ENCODE measurements around the gene GPR55. TPM values are rescaled to one million over a fixed set of nuclear protein-coding genes. Genes with fewer than 3 reads are reported as not detected.
"Not testable (repeated sequence)": the region's sequence is repeated elsewhere in the genome, so short reads cannot be mapped to it uniquely, and the experiment has no call there.

GPR55 gene
- under 1 TPM in 2 of 4 donors, not detected in 2; 0.18 to 0.20 TPM for total RNA-seq
- polyA plus RNA-seq, result not detected
- long read RNA-seq, donor 1, result 0 reads
- long read RNA-seq, donor 2, result 0 reads
- long read RNA-seq, donor 3, result 0 reads
- long read RNA-seq, donor 4, result 0 reads

GRCh38 chr2:230924470-230925341 lies at the start of gene GPR55:
TSS of gene GPR55 (minus strand) at chr2:230925242. CDS start at chr2:230910962, 14,280 bp downstream.
- peak in 1 of 2 donors; percentile 13 for ATAC-seq
- WGBS, result 66% methylated on average over 26 of the region's 26 CpGs
- H3K27me3 ChIP-seq (ENCODE audit: control insufficient read depth, insufficient read depth), result no peaks in the 10 kb centered on the region
- intact Hi-C loops (cut with DNase I), result no loop called here
- DNase-seq, result peak in 2 of 3 donors; percentile 17 to 61
- no peaks in the 10 kb centered on the region for H3K9me3 ChIP-seq (ENCODE audit: control insufficient read depth, low read length)
- no peak within 1 kb of the TSS for H3K27ac ChIP-seq (ENCODE audit: low read length)
- no peak within 1 kb of the TSS for H3K4me3 ChIP-seq (ENCODE audit: low read length)
- no peaks in the 10 kb centered on the region for H3K4me1 ChIP-seq (ENCODE audit: control insufficient read depth, insufficient read depth, low read length)

- intact Hi-C loops (cut with DNase I), result no loop called here
- ATAC-seq (no peak), DNase-seq (no peak)
- H3K9me3 ChIP-seq (ENCODE audit: control insufficient read depth, low read length), result no peaks in the 10 kb centered on the region
- no peaks in the 10 kb centered on the region for H3K27me3 ChIP-seq (ENCODE audit: control insufficient read depth, insufficient read depth)
- H3K4me3 ChIP-seq (ENCODE audit: low read length), result no peak overlapping the region
- 82% methylated on average over 17 of the region's 17 CpGs for WGBS
- no peaks in the 10 kb centered on the region for H3K4me1 ChIP-seq (ENCODE audit: control insufficient read depth, insufficient read depth, low read length)
- H3K27ac ChIP-seq (ENCODE audit: low read length), result no peak overlapping the region
Observed at GRCh38 chr2:230974096-230974913, 49.3 kb upstream of the GPR55 start.

GRCh38 chr2:230972046-230972445 lies 47.0 kb upstream of the GPR55 start:
- no peak for DNase-seq
- 82% methylated on average over 5 of the region's 5 CpGs for WGBS
- intact Hi-C loops (cut with DNase I), result no loop called here
- Histone ChIP-seq H3K27me3 (ENCODE audit: control insufficient read depth, insufficient read depth) (no peaks in the 10 kb centered on the region), H3K27ac (ENCODE audit: low read length) (no peak overlapping the region), H3K4me3 (ENCODE audit: low read length) (no peak overlapping the region), H3K4me1 (ENCODE audit: control insufficient read depth, insufficient read depth, low read length) (no peaks in the 10 kb centered on the region), H3K9me3 (ENCODE audit: control insufficient read depth, low read length) (no peaks in the 10 kb centered on the region)
- no peak for ATAC-seq

- ATAC-seq, result no peak
Observed at GRCh38 chr2:230969659-230970015, 44.6 kb upstream of the GPR55 start.

GRCh38 chr2:230968921-230969658 lies 44.0 kb upstream of the GPR55 start:
- DNase-seq, result no peak
- ATAC-seq, result no peak
- no peaks in the 10 kb centered on the region for H3K27me3 ChIP-seq (ENCODE audit: control insufficient read depth, insufficient read depth)
- H3K4me3 ChIP-seq (ENCODE audit: low read length), result no peak overlapping the region
- WGBS, result 83% methylated on average over 16 of the region's 16 CpGs
- no peaks in the 10 kb centered on the region for H3K9me3 ChIP-seq (ENCODE audit: control insufficient read depth, low read length)
- intact Hi-C loops (cut with DNase I), result no loop called here
- no peaks in the 10 kb centered on the region for H3K4me1 ChIP-seq (ENCODE audit: control insufficient read depth, insufficient read depth, low read length)
- H3K27ac ChIP-seq (ENCODE audit: low read length), result no peak overlapping the region

More at GRCh38 chr2:230969659-230970015, 44.6 kb upstream of the GPR55 start:
- Histone ChIP-seq H3K4me3 (ENCODE audit: low read length) (no peak overlapping the region), H3K27ac (ENCODE audit: low read length) (no peak overlapping the region), H3K27me3 (ENCODE audit: control insufficient read depth, insufficient read depth) (no peaks in the 10 kb centered on the region), H3K4me1 (ENCODE audit: control insufficient read depth, insufficient read depth, low read length) (no peaks in the 10 kb centered on the region), H3K9me3 (ENCODE audit: control insufficient read depth, low read length) (no peaks in the 10 kb centered on the region)
- intact Hi-C loops (cut with DNase I), result no loop called here
- DNase-seq, result no peak
- whole genome bisulfite sequencing, result 74% methylated on average over 2 of the region's 2 CpGs

GRCh38 chr2:230968314-230968713 lies 43.3 kb upstream of the GPR55 start:
- H3K27me3 ChIP-seq (ENCODE audit: control insufficient read depth, insufficient read depth); H3K4me3 ChIP-seq (ENCODE audit: low read length); intact Hi-C loops (cut with DNase I); H3K4me1 ChIP-seq (ENCODE audit: control insufficient read depth, insufficient read depth, low read length); H3K27ac ChIP-seq (ENCODE audit: low read length); ATAC-seq; DNase-seq; H3K9me3 ChIP-seq (ENCODE audit: control insufficient read depth, low read length): not testable (repeated sequence)
- WGBS, result 89% methylated on average over 6 of the region's 6 CpGs

GRCh38 chr2:230967113-230967512 lies 42.1 kb upstream of the GPR55 start:
- ATAC-seq (no peak), DNase-seq (no peak)
- peaks cover 2% of the 10 kb centered on the region for H3K27me3 ChIP-seq (ENCODE audit: control insufficient read depth, insufficient read depth)
- no peak overlapping the region for H3K4me3 ChIP-seq (ENCODE audit: low read length)
- no peaks in the 10 kb centered on the region for H3K4me1 ChIP-seq (ENCODE audit: control insufficient read depth, insufficient read depth, low read length)
- H3K27ac ChIP-seq (ENCODE audit: low read length), result no peak overlapping the region
- 71% methylated on average over 3 of the region's 3 CpGs for WGBS
- H3K9me3 ChIP-seq (ENCODE audit: control insufficient read depth, low read length), result no peaks in the 10 kb centered on the region
- intact Hi-C loops (cut with DNase I), result no loop called here

GRCh38 chr2:230964136-230964730 lies 39.2 kb upstream of the GPR55 start:
- 96% methylated on average over 36 of the region's 36 CpGs for WGBS
- Histone ChIP-seq H3K9me3 (ENCODE audit: control insufficient read depth, low read length) (no peaks in the 10 kb centered on the region), H3K4me3 (ENCODE audit: low read length) (no peak overlapping the region), H3K27ac (ENCODE audit: low read length) (no peak overlapping the region), H3K27me3 (ENCODE audit: control insufficient read depth, insufficient read depth) (peaks cover 2% of the 10 kb centered on the region), H3K4me1 (ENCODE audit: control insufficient read depth, insufficient read depth, low read length) (no peaks in the 10 kb centered on the region)
- peak in 1 of 2 donors; percentile 24 for ATAC-seq
- intact Hi-C loops (cut with DNase I), result no loop called here
- DNase-seq, result peak in 1 of 3 donors; percentile 59

- Histone ChIP-seq H3K27me3 (ENCODE audit: control insufficient read depth, insufficient read depth) (peaks cover 2% of the 10 kb centered on the region), H3K9me3 (ENCODE audit: control insufficient read depth, low read length) (no peaks in the 10 kb centered on the region), H3K4me1 (ENCODE audit: control insufficient read depth, insufficient read depth, low read length) (no peaks in the 10 kb centered on the region), H3K4me3 (ENCODE audit: low read length) (no peak overlapping the region), H3K27ac (ENCODE audit: low read length) (no peak overlapping the region)
- 78% methylated on average over 3 of the region's 3 CpGs for WGBS
- intact Hi-C loops (cut with DNase I), result no loop called here
- no peak for ATAC-seq
- DNase-seq, result no peak
Observed at GRCh38 chr2:230961091-230961491, 36.0 kb upstream of the GPR55 start.

- 61% methylated on average over 1 of the region's 1 CpG for WGBS
- Histone ChIP-seq H3K27ac (ENCODE audit: low read length) (no peak overlapping the region), H3K4me1 (ENCODE audit: control insufficient read depth, insufficient read depth, low read length) (no peaks in the 10 kb centered on the region), H3K27me3 (ENCODE audit: control insufficient read depth, insufficient read depth) (peaks cover 2% of the 10 kb centered on the region), H3K9me3 (ENCODE audit: control insufficient read depth, low read length) (no peaks in the 10 kb centered on the region), H3K4me3 (ENCODE audit: low read length) (no peak overlapping the region)
- ATAC-seq (no peak), DNase-seq (no peak)
- intact Hi-C loops (cut with DNase I), result no loop called here
Observed at GRCh38 chr2:230960026-230960425, 35.0 kb upstream of the GPR55 start.

All from right cardiac atrium (tissue), 5 donors.